Liver (tissue), 9 donors: Measurements from ENCODE around the gene EGLN2. TPM values are rescaled to one million over a fixed set of nuclear protein-coding genes. Genes with fewer than 3 reads are reported as not detected.
A peak's percentile ranks its signal among the peaks of the same experiment; 100 is the strongest.

ENCODE experiments used
- DNase-seq: peaks from one replicate; pipeline ENCODE4 v3.0.0-alpha.2; 2017; ENCODE audit warnings: low spot score
- H3K27ac ChIP-seq, 2 donors: one replicate each; pipeline ENCODE4 v1.7.0; 2013; ENCODE audit warnings: inconsistent platforms in 2 of 2, low read length in 2 of 2, control low read depth in 1 of 2, low read depth in 1 of 2, mild to moderate bottlenecking in 1 of 2
- H3K27me3 ChIP-seq, 4 donors: one replicate each; pipeline versions ENCODE4 v1.6.1 to v1.7.0; 2013; ENCODE audit warnings: low read length in 3 of 4, inconsistent platforms in 1 of 4, mild to moderate bottlenecking in 1 of 4, moderate library complexity in 1 of 4; ENCODE audit not compliant: control insufficient read depth in 4 of 4, insufficient read depth in 4 of 4
- H3K36me3 ChIP-seq, 4 donors: one replicate each; pipeline versions ENCODE4 v1.6.1 to v1.7.0; 2013; ENCODE audit warnings: low read length in 3 of 4, mild to moderate bottlenecking in 3 of 4, low read depth in 1 of 4, moderate library complexity in 1 of 4; ENCODE audit not compliant: control insufficient read depth in 4 of 4, insufficient read depth in 3 of 4
- H3K4me1 ChIP-seq, 4 donors: one replicate each; pipeline versions ENCODE4 v1.6.1 to v1.7.0; 2013; ENCODE audit warnings: low read length in 3 of 4, mild to moderate bottlenecking in 3 of 4, moderate library complexity in 1 of 4; ENCODE audit not compliant: control insufficient read depth in 4 of 4, insufficient read depth in 4 of 4
- H3K4me3 ChIP-seq, 3 donors: one replicate each; pipeline versions ENCODE4 v1.6.1 to v1.7.0; 2013; ENCODE audit warnings: low read length in 3 of 3, control low read depth in 1 of 3, low read depth in 1 of 3, mild to moderate bottlenecking in 1 of 3
- H3K9ac ChIP-seq, 2 donors: one replicate each; pipeline ENCODE4 v1.7.0; 2013; ENCODE audit warnings: low read length in 2 of 2, mild to moderate bottlenecking in 2 of 2, moderate library complexity in 2 of 2, control low read depth in 1 of 2, low read depth in 1 of 2
- H3K9me3 ChIP-seq, 4 donors: one replicate each; pipeline versions ENCODE4 v1.6.1 to v1.7.0; 2013; ENCODE audit warnings: low read length in 3 of 4; ENCODE audit not compliant: control insufficient read depth in 4 of 4
- ATF3 ChIP-seq: IDR thresholded peaks from 2 replicates; pipeline ENCODE4 v1.6.1; 2016; ENCODE audit warnings: antibody characterized with exemption
- CTCF ChIP-seq: fragments of 150-350 bp; IDR thresholded peaks from 2 replicates; pipeline ENCODE4 v1.5.1; 2017; ENCODE audit warnings: improper control_type of control experiment, low read depth, low read length; ENCODE audit not compliant: missing input control
- EGR1 ChIP-seq, 2 donors: IDR thresholded peaks; 2 replicates each; pipeline ENCODE4 v1.6.1; 2016 to 2018; ENCODE audit warnings: antibody characterized with exemption in 2 of 2, low read depth in 2 of 2
- FOXA2 ChIP-seq: IDR thresholded peaks from 2 replicates; pipeline ENCODE4 v1.6.1; 2016; ENCODE audit warnings: antibody characterized with exemption
- GABPA ChIP-seq, 2 donors: IDR thresholded peaks in 1 of 2; conservative IDR thresholded peaks in 1 of 2; 2 replicates each; pipeline ENCODE4 v1.6.1; 2016; ENCODE audit warnings: antibody characterized with exemption in 2 of 2, mild to moderate bottlenecking in 1 of 2, moderate library complexity in 1 of 2
- HNF4A ChIP-seq, 2 donors: conservative IDR thresholded peaks; 2 replicates each; pipeline ENCODE4 v1.6.1; 2016; ENCODE audit warnings: antibody characterized with exemption in 2 of 2, mild to moderate bottlenecking in 2 of 2
- HNF4G ChIP-seq: IDR thresholded peaks from 2 replicates; pipeline ENCODE4 v1.6.1; 2016; ENCODE audit warnings: antibody characterized with exemption
- JUND ChIP-seq, 2 donors: IDR thresholded peaks; 2 replicates each; pipeline ENCODE4 v1.6.1; 2016; ENCODE audit warnings: antibody characterized with exemption in 2 of 2
- MAX ChIP-seq: IDR thresholded peaks from 2 replicates; pipeline ENCODE4 v1.6.1; 2016; ENCODE audit warnings: antibody characterized with exemption
- NR2F2 ChIP-seq: IDR thresholded peaks from 2 replicates; pipeline ENCODE4 v1.6.1; 2016; ENCODE audit warnings: antibody characterized with exemption
- REST ChIP-seq: IDR thresholded peaks from 2 replicates; pipeline ENCODE4 v1.6.1; 2016; ENCODE audit warnings: antibody characterized with exemption, mild to moderate bottlenecking
- SP1 ChIP-seq: IDR thresholded peaks from 2 replicates; pipeline ENCODE4 v1.6.1; 2018; ENCODE audit warnings: antibody characterized with exemption, mild to moderate bottlenecking
- TAF1 ChIP-seq: conservative IDR thresholded peaks from 2 replicates; pipeline ENCODE4 v1.6.1; 2016; ENCODE audit warnings: antibody characterized with exemption, mild to moderate bottlenecking
- YY1 ChIP-seq: IDR thresholded peaks from 2 replicates; pipeline ENCODE4 v1.6.1; 2016; ENCODE audit warnings: antibody characterized with exemption, mild to moderate bottlenecking
- ZBTB33 ChIP-seq: IDR thresholded peaks from 2 replicates; pipeline ENCODE4 v1.6.1; 2016; ENCODE audit warnings: antibody characterized with exemption
- WGBS: extraction: QIAGEN DNeasy Blood & Tissue Kit; methylation state at CpG from one replicate; pipeline ENCODE4 v1.1.7; 2013; 5-methylcytosine and 5-hydroxymethylcytosine counted together
- polyA plus RNA-seq, 2 donors: library from polyadenylated mRNA; stranded (reverse) in 1 of 2; unstranded in 1 of 2; fragments of 200-250 nt in 1 of 2; fragments of >200 nt in 1 of 2; fragmentation: Nextera tagmentation in 1 of 2; extraction: Ambion mirVana in 1 of 2; gene quantifications; one replicate each; pipeline versions ENCODE4 v1.2.1 to v1.2.3, GENCODE V29; 2013 to 2015
- total RNA-seq, 2 donors: library from RNA; depleted of rRNA; stranded (reverse); fragments of >200 nt; gene quantifications; one replicate each; pipeline ENCODE4 v1.2.3, GENCODE V29; 2014
- donor health status: healthy.
- donor health status: healthy.
- donor health status: healthy.
- donor health status: healthy.
- donor health status: healthy.

EGLN2 gene
- total and polyA plus RNA-seq, 4 donors = 34.8 to 56.3 (median 47.7) TPM

- TF ChIP-seq REST = no peak
- TF ChIP-seq ATF3 = no peak
- TF ChIP-seq CTCF = no peak
- no peak for TF ChIP-seq GABPA (IDR thresholded peaks at IDR 0.05 in 1 of 2, conservative IDR thresholded peaks at IDR 0.05 in 1 of 2)
- no peak for TF ChIP-seq JUND (IDR thresholded peaks at IDR 0.05)
- TF ChIP-seq YY1 = no peak
- no peak for TF ChIP-seq HNF4A (conservative IDR thresholded peaks at IDR 0.05)
- TF ChIP-seq HNF4G = no peak
- no peak for TF ChIP-seq TAF1
- no peak for TF ChIP-seq FOXA2
- no peak for TF ChIP-seq NR2F2
- TF ChIP-seq MAX = no peak
- no peak for TF ChIP-seq SP1
- TF ChIP-seq EGR1 (IDR thresholded peaks at IDR 0.05; ENCODE audit: low read depth in 2 of 2) = no peak
- no peak for TF ChIP-seq ZBTB33
- Histone ChIP-seq H3K4me1 (peaks cover 14 to 43% (median 31%) of the 10 kb centered on the region in 4 donors), H3K27ac (peak overlapping the region; percentile 76 to 84), H3K9ac (no peak overlapping the region), H3K9me3 (no peaks in the 10 kb centered on the region), H3K4me3 (no peak overlapping the region), H3K27me3 (no peaks in the 10 kb centered on the region), H3K36me3 (peaks cover 0 to 7% (median 2%) of the 10 kb centered on the region in 4 donors)
- no peak for DNase-seq
- 93% methylated on average over 22 of the region's 22 CpGs for WGBS
Observed at GRCh38 chr19:40822161-40822560, 23.2 kb downstream of the EGLN2 start.
